Cardiac fibroblast (primary cell): ENCODE results near the gene DMRTB1.
A peak's percentile ranks its signal among the peaks of the same experiment; 100 is the strongest.

Experiments
- DNase-seq, 2 donors: peaks; one replicate each; pipeline versions ENCODE4 v3.0.0 to v3.0.0-alpha.2; 2010; ENCODE audit warnings: low read depth in 2 of 2
- H3K4me3 ChIP-seq, 2 donors: replicated peaks in 1 of 2; 1 replicate in 1 of 2; 2 replicates in 1 of 2; pipeline ENCODE4 v1.5.1; 2011; ENCODE audit warnings: low read depth in 2 of 2, low read length in 2 of 2, mild to moderate bottlenecking in 2 of 2, moderate library complexity in 1 of 2
- CTCF ChIP-seq: IDR thresholded peaks from one replicate; pipeline ENCODE4 v1.5.1; 2011; ENCODE audit warnings: low read depth, mild to moderate bottlenecking, low read length, inconsistent platforms

Gene DMRTB1

GRCh38 chr1:53435151-53435550 is 24.0 kb upstream of the DMRTB1 start:
- DNase-seq: no peak
- H3K4me3 ChIP-seq: no peak overlapping the region
- TF ChIP-seq CTCF: no peak

DNA sequence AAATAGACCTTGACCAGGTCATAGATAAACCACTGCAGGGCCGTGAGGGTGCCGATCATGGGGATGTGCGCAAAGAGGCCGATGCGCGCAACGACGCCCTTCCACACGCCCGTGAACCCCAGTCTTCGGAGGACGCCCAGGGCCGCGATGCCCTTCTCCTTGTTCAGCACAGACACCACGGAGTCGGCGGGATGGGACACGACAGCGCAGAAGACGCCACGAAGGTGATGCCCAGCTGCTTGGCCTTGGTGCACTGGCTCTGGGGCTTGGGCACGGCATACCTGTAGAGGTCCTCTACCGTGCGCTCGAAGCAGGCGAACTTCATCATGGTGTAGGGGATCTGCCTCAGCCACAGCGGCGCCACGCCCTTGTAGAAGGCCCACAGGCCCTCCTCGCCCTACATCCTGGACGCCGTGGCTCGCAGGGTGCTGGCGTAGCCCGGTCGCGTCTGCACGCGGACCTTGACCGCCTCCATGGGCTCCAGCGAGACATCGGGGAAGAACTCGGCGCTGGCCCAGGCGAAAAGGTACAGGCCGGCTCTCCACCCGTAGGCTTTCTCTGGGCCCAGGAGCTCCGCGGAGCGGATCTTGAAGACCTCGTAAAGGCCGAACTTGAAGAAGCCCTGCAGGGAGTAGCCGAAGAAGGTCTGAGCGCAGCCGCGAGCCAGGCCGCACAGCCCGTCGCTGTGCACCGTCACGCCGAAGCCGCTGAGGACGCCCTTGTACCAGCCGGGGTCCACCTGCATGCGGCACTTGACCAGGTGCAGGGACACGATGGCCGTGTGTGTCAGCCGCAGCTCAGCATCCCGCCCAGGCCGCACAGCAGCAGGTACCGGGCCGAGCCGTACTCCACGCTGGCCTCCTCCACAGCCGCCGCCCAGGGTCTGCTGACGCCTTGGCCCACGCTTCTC is 20.5 kb upstream of the DMRTB1 start:
- H3K4me3 ChIP-seq: no peak overlapping the region
- no peak for TF ChIP-seq CTCF
- DNase-seq: no peak

- DNase-seq: no peak
- TF ChIP-seq CTCF: no peak
- no peak overlapping the region for H3K4me3 ChIP-seq
Observed at GRCh38 chr1:53439337-53440207, 19.6 kb upstream of the DMRTB1 start.

GRCh38 chr1:53440633-53441032 is 18.6 kb upstream of the DMRTB1 start:
- H3K4me3 ChIP-seq: no peak overlapping the region
- no peak for TF ChIP-seq CTCF
- no peak for DNase-seq

GRCh38 chr1:53442299-53442698 is 16.9 kb upstream of the DMRTB1 start:
- DNase-seq: peak; percentile 41 to 74
- TF ChIP-seq CTCF: no peak
- no peak overlapping the region for H3K4me3 ChIP-seq

- no peak for DNase-seq
- H3K4me3 ChIP-seq: no peak overlapping the region
- no peak for TF ChIP-seq CTCF
Observed at GRCh38 chr1:53446051-53446450, 13.1 kb upstream of the DMRTB1 start.
